SK-N-SH (cell line): ENCODE results near the gene ZHX3. TPM values are rescaled to one million over a fixed set of nuclear protein-coding genes. Genes with fewer than 3 reads are reported as not detected.

ENCODE experiments used
- CTCF ChIA-PET: fragments of 300-600, 350-600 bp; formaldehyde crosslinking; extraction: SDS; loops from one replicate; lab custom pipeline; 2021; lab: Yijun Ruan, JAX
- POLR2A ChIA-PET: fragments of 350-600 bp; sonication (Branson Sonifier 250); formaldehyde crosslinking; extraction: SDS; loops from one replicate; lab custom pipeline; 2020; ENCODE audit warnings: antibody characterized with exemption, inconsistent platforms; lab: Yijun Ruan, JAX
- DNase-seq: peaks from one replicate; pipeline ENCODE4 v3.0.0; 2012
- H2AFZ ChIP-seq: fragments of 200-600 bp; sonication (generic); 2 replicates; pipeline ENCODE4 v1.8.1; 2016; ENCODE audit warnings: antibody characterized with exemption, mild to moderate bottlenecking, low read depth
- H3F3A ChIP-seq: fragments of 200-600 bp; sonication (generic); replicated peaks from 2 replicates; pipeline ENCODE3; 2016; ENCODE audit warnings: antibody characterized with exemption, mild to moderate bottlenecking; ENCODE audit not compliant: insufficient read depth
- H3K27ac ChIP-seq, 2 experiments: fragments of 200-500 bp in 1 of 2; fragments of 200-600 bp in 1 of 2; sonication (Bioruptor generic) in 1 of 2; sonication (generic), shearing (Covaris generic) in 1 of 2; 2 replicates each; pipeline versions ENCODE4 v1.5.1 to v1.6.1; 2014 to 2016; ENCODE audit warnings: low read depth in 2 of 2, inconsistent platforms in 1 of 2, low read length in 1 of 2, mild to moderate bottlenecking in 1 of 2, mixed read lengths in 1 of 2
- H3K27me3 ChIP-seq: fragments of 200-600 bp; sonication (generic), shearing (Covaris generic); 2 replicates; pipeline ENCODE4 v1.6.1; 2016; ENCODE audit warnings: mixed run types; ENCODE audit not compliant: insufficient read depth
- H3K36me3 ChIP-seq, 2 experiments: fragments of 200-500 bp in 1 of 2; fragments of 200-600 bp in 1 of 2; sonication (Bioruptor generic) in 1 of 2; sonication (generic) in 1 of 2; replicated peaks in 1 of 2; 2 replicates each; pipeline versions ENCODE3 to v1.5.1; 2014 to 2016; ENCODE audit warnings: low read length in 1 of 2, mild to moderate bottlenecking in 1 of 2; ENCODE audit not compliant: insufficient read depth in 2 of 2, control insufficient read depth in 1 of 2
- H3K4me1 ChIP-seq, 2 experiments: fragments of 200-500 bp in 1 of 2; fragments of 200-600 bp in 1 of 2; sonication (Bioruptor generic) in 1 of 2; sonication (generic), shearing (Covaris generic) in 1 of 2; 2 replicates each; pipeline versions ENCODE4 v1.5.1 to v1.6.1; 2014 to 2016; ENCODE audit warnings: low read depth in 1 of 2, low read length in 1 of 2, mixed run types in 1 of 2; ENCODE audit not compliant: insufficient read depth in 2 of 2, control insufficient read depth in 1 of 2
- H3K4me2 ChIP-seq: fragments of 200-600 bp; sonication (generic), shearing (Covaris generic); 2 replicates; pipeline ENCODE4 v1.6.1; 2017; ENCODE audit warnings: mixed run types
- H3K4me3 ChIP-seq, 2 experiments: fragments of 200-500 bp in 1 of 2; fragments of 200-600 bp in 1 of 2; sonication (Bioruptor generic) in 1 of 2; sonication (generic), shearing (Covaris generic) in 1 of 2; 2 replicates each; pipeline versions ENCODE4 v1.5.1 to v1.8.1; 2014 to 2016; ENCODE audit warnings: low read depth in 2 of 2, inconsistent platforms in 1 of 2, low read length in 1 of 2, mild to moderate bottlenecking in 1 of 2, mixed read lengths in 1 of 2, moderate library complexity in 1 of 2
- H3K79me2 ChIP-seq: fragments of 200-600 bp; sonication (generic); 2 replicates; pipeline ENCODE4 v1.8.1; 2017; ENCODE audit warnings: mild to moderate bottlenecking; ENCODE audit not compliant: insufficient read depth
- H3K9ac ChIP-seq: fragments of 200-600 bp; sonication (generic); 2 replicates; pipeline ENCODE4 v1.6.1; 2017; ENCODE audit warnings: mixed run types
- H3K9me2 ChIP-seq: fragments of 200-600 bp; sonication (generic); 2 replicates; pipeline ENCODE4 v1.6.1; 2017; ENCODE audit warnings: mixed run types
- H3K9me3 ChIP-seq: fragments of 200-600 bp; sonication (generic); 2 replicates; pipeline ENCODE4 v1.6.1; 2017; ENCODE audit warnings: mixed run types, mild to moderate bottlenecking, moderate library complexity
- H4K20me1 ChIP-seq: fragments of 200-600 bp; sonication (generic); 2 replicates; pipeline ENCODE4 v1.6.1; 2017; ENCODE audit warnings: mild to moderate bottlenecking, mixed run types; ENCODE audit not compliant: insufficient read depth
- CTCF ChIP-seq: fragments of 200-600 bp; sonication (generic); IDR thresholded peaks from 2 replicates; pipeline ENCODE4 v1.6.1; 2017; ENCODE audit warnings: antibody characterized with exemption, mild to moderate bottlenecking, moderate library complexity
- EP300 ChIP-seq, 2 experiments: IDR thresholded peaks; 2 replicates each; pipeline versions ENCODE4 v1.4.0 to v1.6.1; 2012; ENCODE audit warnings: borderline replicate concordance in 1 of 2, low read depth in 1 of 2, low read length in 1 of 2
- EZH2phosphoT487 ChIP-seq: fragments of 200-600 bp; sonication (generic); IDR thresholded peaks from 2 replicates; pipeline ENCODE4 v1.6.1; 2017; ENCODE audit warnings: low read depth, mixed run types, mild to moderate bottlenecking, antibody characterized with exemption, moderate library complexity, borderline replicate concordance
- IRF3 ChIP-seq: fragments of 150-350 bp; IDR thresholded peaks from 2 replicates; pipeline ENCODE4 v1.6.1; 2016; ENCODE audit warnings: mild to moderate bottlenecking, low read depth, low read length
- MXI1 ChIP-seq: IDR thresholded peaks from 2 replicates; pipeline ENCODE4 v1.6.1; 2012; ENCODE audit warnings: mild to moderate bottlenecking, low read depth, low read length, improper control_type of control experiment
- RAD21 ChIP-seq: IDR thresholded peaks from 2 replicates; pipeline ENCODE4 v1.6.1; 2012; ENCODE audit warnings: mild to moderate bottlenecking, low read length
- REST ChIP-seq: IDR thresholded peaks from 2 replicates; pipeline ENCODE4 v1.6.1; 2012; ENCODE audit warnings: mild to moderate bottlenecking, low read depth, low read length, moderate library complexity
- RXRA ChIP-seq: IDR thresholded peaks from 2 replicates; pipeline ENCODE4 v1.4.0; 2012; ENCODE audit warnings: low read depth, mild to moderate bottlenecking, borderline replicate concordance
- SMC3 ChIP-seq: IDR thresholded peaks from 2 replicates; pipeline ENCODE4 v1.6.1; 2012; ENCODE audit warnings: low read depth, low read length, improper control_type of control experiment
- TAF1 ChIP-seq: IDR thresholded peaks from 2 replicates; pipeline ENCODE4 v1.6.1; 2012; ENCODE audit warnings: low read depth, mild to moderate bottlenecking, low read length, moderate library complexity, borderline replicate concordance
- TCF12 ChIP-seq: IDR thresholded peaks from 2 replicates; pipeline ENCODE4 v1.4.0; 2012
- USF1 ChIP-seq: IDR thresholded peaks from 2 replicates; pipeline ENCODE4 v1.4.0; 2012; ENCODE audit warnings: low read depth, borderline replicate concordance
- USF2 ChIP-seq: fragments of 150-350 bp; IDR thresholded peaks from 2 replicates; pipeline ENCODE4 v1.6.1; 2017; ENCODE audit warnings: antibody characterized with exemption, low read length, low read depth, borderline replicate concordance
- WGBS: methylation state at CpG from one replicate; pipeline ENCODE4 v1.1.6; 2017; ENCODE audit warnings: low lambda C conversion rate; 5-methylcytosine and 5-hydroxymethylcytosine counted together
- polyA plus RNA-seq, 3 experiments: library from polyadenylated mRNA; depleted of rRNA; stranded (reverse); fragments of >200 nt; gene quantifications; 2 replicates each; pipeline ENCODE4 v1.2.3, GENCODE V29; 2012

ZHX3 gene
- polyA plus RNA-seq, 1 of the 3 experiments (the other 2 are of a cell fraction) = 6.0 TPM

GRCh38 chr20:41173161-41173721 lies 144.3 kb downstream of the ZHX3 start:
- no peaks in the 10 kb centered on the region for H3K9me2 ChIP-seq
- no peaks in the 10 kb centered on the region for H3K27me3 ChIP-seq
- DNase-seq = peak; percentile 85
- H3K4me3 ChIP-seq = peak overlapping the region in 1 of 2 experiments; percentile 30; a peak in 1 of 4 replicates
- 28% methylated on average over 9 of the region's 9 CpGs for WGBS
- no peaks in the 10 kb centered on the region for H3K9me3 ChIP-seq
- peaks cover 5% of the 10 kb centered on the region; the same call in 1 of the 2 replicates for H4K20me1 ChIP-seq
- peaks cover 0 to 10% of the 10 kb centered on the region in 2 experiments; a peak in 3 of 4 replicates for H3K4me1 ChIP-seq
- no peaks in the 10 kb centered on the region for H3K79me2 ChIP-seq
- no peak overlapping the region for H2AFZ ChIP-seq
- POLR2A ChIA-PET = no interaction called here
- H3K27ac ChIP-seq = peak overlapping the region in 1 of 2 experiments; percentile 29; a peak in 1 of 4 replicates
- no peak overlapping the region for H3K9ac ChIP-seq
- peaks cover 10% of the 10 kb centered on the region for H3F3A ChIP-seq
- H3K36me3 ChIP-seq = peaks cover 33 to 82% of the 10 kb centered on the region in 2 experiments
- TF ChIP-seq RAD21 = peak; percentile 92
- no peak for TF ChIP-seq TCF12
- peak; percentile 94 for TF ChIP-seq SMC3
- 0 out of 2 replicates have a peak, but pooled peaks have one; percentile 15 for TF ChIP-seq REST
- peak; percentile 95 for TF ChIP-seq CTCF
- peak; percentile 38; the same call in 1 of the 2 replicates for TF ChIP-seq MXI1
- CTCF ChIA-PET = interaction anchor here (0.5 to 7.6 kb wide), 66 partner anchors 9 to 253 kb away, joined by 3 to 112 read pairs (median 4); partner anchors contain the start of genes LPIN3 and PLCG1
- H3K4me2 ChIP-seq = no peak overlapping the region

GRCh38 chr20:41172296-41173140 lies 145.0 kb downstream of the ZHX3 start:
- peaks cover 6% of the 10 kb centered on the region for H3F3A ChIP-seq
- H2AFZ ChIP-seq = no peak overlapping the region
- H3K4me2 ChIP-seq = no peak overlapping the region
- peaks cover 5% of the 10 kb centered on the region; the same call in 1 of the 2 replicates for H4K20me1 ChIP-seq
- H3K27ac ChIP-seq = no peak overlapping the region
- TF ChIP-seq USF2 (no peak), RXRA (no peak), TAF1 (no peak), EP300 (IDR thresholded peaks at IDR 0.05; ENCODE audit: borderline replicate concordance in 1 of 2, low read depth in 1 of 2, low read length in 1 of 2) (no peak), USF1 (no peak), SMC3 (no peak), EZH2phosphoT487 (no peak), IRF3 (no peak)
- H3K4me1 ChIP-seq = 0 out of 4 replicates have a peak, but pooled peaks cover 0 to 4% of the 10 kb centered on the region in 2 experiments
- no peak for DNase-seq
- no peaks in the 10 kb centered on the region for H3K9me3 ChIP-seq
- peaks cover 34 to 87% of the 10 kb centered on the region in 2 experiments for H3K36me3 ChIP-seq
- POLR2A ChIA-PET = no interaction called here
- CTCF ChIA-PET = interaction anchor here (0.5 to 7.6 kb wide), 62 partner anchors 8 to 254 kb away, joined by 3 to 112 read pairs (median 5); partner anchors contain the start of genes LPIN3 and PLCG1
- 91% methylated on average over 15 of the region's 18 CpGs for WGBS
- no peak overlapping the region for H3K9ac ChIP-seq
- H3K4me3 ChIP-seq = 0 out of 4 replicates have a peak overlapping the region, but pooled peaks of 1 of the 2 experiments have one; percentile 30
- H3K27me3 ChIP-seq = no peaks in the 10 kb centered on the region
- H3K79me2 ChIP-seq = no peaks in the 10 kb centered on the region
- H3K9me2 ChIP-seq = no peaks in the 10 kb centered on the region
